Endothelial cell of umbilical vein (primary cell): Measurements from ENCODE around the gene STAT4. TPM values are rescaled to one million over a fixed set of nuclear protein-coding genes. Genes with fewer than 3 reads are reported as not detected.

Source experiments
- BruUV-seq: library from RNA; stranded (reverse); fragments of 400-500 nt; replicated peaks from 2 replicates; lab custom pipeline; 2021; lab: Mats Ljungman, UMichigan
- CTCF ChIA-PET: fragments of 300-600, 350-600 bp; sonication (Branson Sonifier 250); formaldehyde crosslinking; loops from one replicate; lab custom pipeline; 2021; ENCODE audit warnings: antibody characterized with exemption, inconsistent platforms; lab: Charles Lee
- POLR2A ChIA-PET: fragments of 300-600, 350-600 bp; sonication (Branson Sonifier 250); formaldehyde crosslinking; loops from one replicate; lab custom pipeline; 2021; ENCODE audit warnings: antibody characterized with exemption, inconsistent platforms; lab: Charles Lee
- DNase-seq: peaks from one replicate; pipeline ENCODE4 v3.0.0-alpha.2; 2011; ENCODE audit warnings: low read depth, low spot score
- FAIRE-seq: peaks from 2 replicates; lab custom pipeline; 2011; peaks lifted over from hg19 to GRCh38; lab: Jason Lieb, UNC
- H2AFZ ChIP-seq: 2 replicates; pipeline ENCODE4 v1.6.0; 2012; ENCODE audit warnings: low read depth, low read length, control low read depth, inconsistent platforms
- H3K27ac ChIP-seq: 2 replicates; pipeline ENCODE4 v1.5.1; 2011; ENCODE audit warnings: low read depth, mild to moderate bottlenecking, control low read depth, low read length, moderate library complexity; ENCODE audit not compliant: insufficient read depth
- H3K27me3 ChIP-seq, 2 experiments: 2 replicates each; pipeline versions ENCODE4 v1.6.0 to v1.6.1; 2011; ENCODE audit warnings: low read length in 2 of 2, mixed read lengths in 1 of 2; ENCODE audit not compliant: control insufficient read depth in 2 of 2, insufficient read depth in 2 of 2
- H3K36me3 ChIP-seq, 2 experiments: 2 replicates in 1 of 2; 3 replicates in 1 of 2; pipeline ENCODE4 v1.5.1; 2011; ENCODE audit warnings: low read length in 2 of 2, mild to moderate bottlenecking in 1 of 2, moderate library complexity in 1 of 2; ENCODE audit not compliant: control insufficient read depth in 2 of 2, insufficient read depth in 2 of 2; ENCODE audit errors: extremely low read depth in 1 of 2
- H3K4me1 ChIP-seq: 3 replicates; pipeline ENCODE4 v1.5.1; 2011; ENCODE audit warnings: mild to moderate bottlenecking, low read length; ENCODE audit not compliant: control insufficient read depth, insufficient read depth; ENCODE audit errors: extremely low read depth
- H3K4me2 ChIP-seq: 2 replicates; pipeline ENCODE4 v1.6.1; 2011; ENCODE audit warnings: low read length, control low read depth, mixed read lengths; ENCODE audit not compliant: insufficient read depth
- H3K4me3 ChIP-seq, 3 experiments: fragments of 200-600 bp in 1 of 3; sonication (generic), shearing (Covaris generic) in 1 of 3; replicated peaks in 1 of 3; 2 replicates each; pipeline ENCODE4 v1.5.1; 2011 to 2016; ENCODE audit warnings: control low read depth in 3 of 3, low read length in 3 of 3, mild to moderate bottlenecking in 2 of 3, inconsistent platforms in 1 of 3, low read depth in 1 of 3, moderate library complexity in 1 of 3; ENCODE audit not compliant: insufficient read depth in 1 of 3
- H3K79me2 ChIP-seq: 2 replicates; pipeline ENCODE4 v1.6.0; 2012; ENCODE audit warnings: low read length, inconsistent platforms; ENCODE audit not compliant: control insufficient read depth, insufficient read depth
- H3K9ac ChIP-seq: replicated peaks from 2 replicates; pipeline ENCODE3; 2011; ENCODE audit warnings: low read length, control low read depth; ENCODE audit not compliant: insufficient read depth; ENCODE audit errors: extremely low read depth
- H3K9me1 ChIP-seq: replicated peaks from 3 replicates; pipeline ENCODE4 v1.6.0; 2011; ENCODE audit warnings: mild to moderate bottlenecking, low read length; ENCODE audit not compliant: control insufficient read depth, insufficient read depth; ENCODE audit errors: extremely low read depth
- H3K9me3 ChIP-seq: replicated peaks from 2 replicates; pipeline ENCODE4 v1.5.1; 2012; ENCODE audit warnings: low read length, inconsistent platforms; ENCODE audit not compliant: control insufficient read depth, insufficient read depth
- H4K20me1 ChIP-seq: replicated peaks from 2 replicates; pipeline ENCODE3; 2011; ENCODE audit warnings: mild to moderate bottlenecking, low read length; ENCODE audit not compliant: control insufficient read depth, insufficient read depth; ENCODE audit errors: extremely low read depth
- CTCF ChIP-seq, 2 donors: IDR thresholded peaks; 1 replicate in 1 of 2; 2 replicates in 1 of 2; pipeline ENCODE4 v1.5.1; 2011; ENCODE audit warnings: low read length in 2 of 2, mild to moderate bottlenecking in 2 of 2, moderate library complexity in 2 of 2, control low read depth in 1 of 2, inconsistent platforms in 1 of 2, low read depth in 1 of 2; ENCODE audit not compliant: insufficient read depth in 1 of 2; ENCODE audit errors: extremely low read depth in 1 of 2
- EZH2 ChIP-seq: IDR thresholded peaks from 2 replicates; pipeline ENCODE4 v1.6.1; 2012; ENCODE audit warnings: borderline replicate concordance, low read depth, mild to moderate bottlenecking, moderate library complexity, low read length, inconsistent platforms; ENCODE audit not compliant: severe bottlenecking
- FOS ChIP-seq: IDR thresholded peaks from 2 replicates; pipeline ENCODE4 v1.6.1; 2011; ENCODE audit warnings: mild to moderate bottlenecking, low read length, moderate library complexity, borderline replicate concordance; ENCODE audit not compliant: insufficient read depth
- GATA2 ChIP-seq: IDR thresholded peaks from 2 replicates; pipeline ENCODE4 v1.7.0; 2011; ENCODE audit warnings: low read depth, mild to moderate bottlenecking, moderate library complexity, mixed read lengths, low read length; ENCODE audit not compliant: insufficient read length, insufficient read depth
- JUN ChIP-seq: IDR thresholded peaks from 2 replicates; pipeline ENCODE4 v1.6.1; 2011; ENCODE audit warnings: borderline replicate concordance, low read depth; ENCODE audit not compliant: insufficient read length, insufficient read depth
- MAX ChIP-seq: IDR thresholded peaks from 2 replicates; pipeline ENCODE4 v1.6.1; 2011; ENCODE audit not compliant: insufficient read depth, insufficient read length
- MYC ChIP-seq: IDR thresholded peaks from one replicate; pipeline ENCODE4 v1.6.1; 2011; ENCODE audit warnings: mild to moderate bottlenecking, low read depth, low read length
- POLR2A ChIP-seq: IDR thresholded peaks from 2 replicates; pipeline ENCODE4 v1.6.1; 2012; ENCODE audit warnings: low read depth, mild to moderate bottlenecking, control low read depth, low read length
- POLR2AphosphoS5 ChIP-seq: IDR thresholded peaks from 2 replicates; pipeline ENCODE4 v1.6.1; 2012; ENCODE audit warnings: low read depth, mild to moderate bottlenecking, control low read depth, low read length, moderate library complexity; ENCODE audit not compliant: insufficient read depth
- dilution Hi-C: fragments of 300-500 bp; cut with MboI; formaldehyde crosslinking; loops from one replicate; pipeline ENCODE4 v1.15.0; 2019; ENCODE audit warnings: low sequenced_read_pairs; ENCODE audit not compliant: extremely low pct_ligation_motif_present
- intact Hi-C: fragments of 100-400 bp; cut with micrococcal nuclease; formaldehyde crosslinking; loops from one replicate; pipeline ENCODE4 v1.10.0; 2022
- polyA plus RNA-seq, 4 experiments: library from polyadenylated mRNA; depleted of rRNA in 3 of 4; stranded (reverse) in 3 of 4; unstranded in 1 of 4; fragments of >200 nt; gene quantifications; 2 replicates each; pipeline versions ENCODE4 v1.2.1 to v1.2.3, GENCODE V29; 2011 to 2012; ENCODE audit warnings: missing spikeins in 1 of 4
- total RNA-seq: library from RNA; stranded (reverse); gene quantifications from 2 replicates; pipeline ENCODE4 v1.2.3, GENCODE V29; 2021

Gene STAT4
- total and polyA plus RNA-seq, 2 donors (not counting 3 experiments of a cell fraction or from before 2014, with no cell fraction given): 0.46 to 1.2 TPM

GRCh38 chr2:191170301-191170636, 19.5 kb upstream of the STAT4 start:
- DNase-seq (no peak), FAIRE-seq (no peak)
- Histone ChIP-seq H3K9me3 (no peaks in the 10 kb centered on the region), H4K20me1 (no peaks in the 10 kb centered on the region), H3K9me1 (no peaks in the 10 kb centered on the region), H3K9ac (no peak overlapping the region), H3K4me2 (no peak overlapping the region), H3K27me3 (no peaks in the 10 kb centered on the region), H2AFZ (no peak overlapping the region), H3K36me3 (no peaks in the 10 kb centered on the region), H3K27ac (no peak overlapping the region), H3K4me3 (no peak overlapping the region), H3K79me2 (no peaks in the 10 kb centered on the region), H3K4me1 (peaks cover 12% of the 10 kb centered on the region)
- ChIA-PET CTCF (interaction anchor here (1.1 to 4.1 kb wide), 3 partner anchors 48 to 351 kb away, joined by 4 to 24 read pairs (median 11); no protein-coding TSS in a partner anchor), POLR2A (no interaction called here)
- intact Hi-C loops (no loop called here), dilution Hi-C loops (no loop called here)
- no peak for TF ChIP-seq FOS
- no peak for TF ChIP-seq JUN
- no TSS peak for BruUV-seq

- H3K4me2 ChIP-seq: no peak overlapping the region
- peaks cover 12% of the 10 kb centered on the region for H3K4me1 ChIP-seq
- H3K4me3 ChIP-seq: no peak overlapping the region
- intact Hi-C loops (no loop called here), dilution Hi-C loops (no loop called here)
- POLR2A ChIA-PET: no interaction called here
- no peaks in the 10 kb centered on the region for H3K27me3 ChIP-seq
- H4K20me1 ChIP-seq: no peaks in the 10 kb centered on the region
- no peak overlapping the region for H2AFZ ChIP-seq
- no peak for FAIRE-seq
- H3K27ac ChIP-seq: no peak overlapping the region
- H3K79me2 ChIP-seq: no peaks in the 10 kb centered on the region
- H3K9me1 ChIP-seq: no peaks in the 10 kb centered on the region
- CTCF ChIA-PET: interaction anchor here (1.0 to 4.1 kb wide), 4 partner anchors 48 to 352 kb away, joined by 3 to 24 read pairs (median 4); no protein-coding TSS in a partner anchor
- BruUV-seq: no TSS peak
- H3K9me3 ChIP-seq: no peaks in the 10 kb centered on the region
- no peak overlapping the region for H3K9ac ChIP-seq
- no peak for DNase-seq
- TF ChIP-seq MYC (no peak), MAX (no peak), EZH2 (no peak), CTCF (IDR thresholded peaks at IDR 0.05; ENCODE audit: extremely low read depth in 1 of 2, insufficient read depth in 1 of 2, low read depth in 1 of 2, low read length in 2 of 2) (no peak), POLR2AphosphoS5 (no peak), FOS (no peak), POLR2A (no peak), JUN (no peak), GATA2 (no peak)
- H3K36me3 ChIP-seq: no peaks in the 10 kb centered on the region
These were observed 18.9 kb upstream of the STAT4 start for GRCh38 chr2:191169456-191170300.
